ENCODE measurements around the gene RPL10L. TPM values are rescaled to one million over a fixed set of nuclear protein-coding genes. Genes with fewer than 3 reads are reported as not detected.

The RPL10L gene
- not detected in 2 replicates for polyA plus RNA-seq (2014; cell fraction: cytosol; rRNA removed)
- polyA plus RNA-seq (2014; cell fraction: nucleus; rRNA removed) = not detected in 2 replicates

GRCh38 chr14:46651526-46652144 is at the start of gene RPL10L:
Gene RPL10L, minus strand, starts transcription at chr14:46651781. Its CDS starts 45 bp downstream, at chr14:46651736.
- DNase-seq (ENCODE audit: low spot score) = no peak

GRCh38 chr14:46691819-46692218 is 40.2 kb upstream of the RPL10L start:
- no peak for DNase-seq (ENCODE audit: low spot score)

GRCh38 chr14:46686652-46687051 is 35.1 kb upstream of the RPL10L start:
- no peak for DNase-seq (ENCODE audit: low spot score)

GRCh38 chr14:46672128-46672527 is 20.5 kb upstream of the RPL10L start:
- no peak for DNase-seq (ENCODE audit: low spot score)

GRCh38 chr14:46663382-46663781 is 11.8 kb upstream of the RPL10L start:
- no peak for DNase-seq (ENCODE audit: low spot score)

GRCh38 chr14:46661728-46662127 is 10.1 kb upstream of the RPL10L start:
- no peak for DNase-seq (ENCODE audit: low spot score)

GRCh38 chr14:46653031-46653755 is 1.6 kb upstream of the RPL10L start:
- no peak for DNase-seq (ENCODE audit: low spot score)

- DNase-seq (ENCODE audit: low spot score) = no peak
Measured at GRCh38 chr14:46646796-46647195, 4.8 kb downstream of the RPL10L start.

- no peak for DNase-seq (ENCODE audit: low spot score)
Measured at GRCh38 chr14:46626876-46627275, 24.7 kb downstream of the RPL10L start.
